IMR-90 (cell line): ENCODE data around the gene ATG14. TPM values are rescaled to one million over a fixed set of nuclear protein-coding genes. Genes with fewer than 3 reads are reported as not detected.

Experiments
- ATAC-seq: fragments of 200-7000 bp; cut with Tn5 transposase; 2 replicates; pipeline ENCODE4 v1.9.1; 2020; ENCODE audit warnings: low read depth, mild to moderate bottlenecking, moderate library complexity
- BruUV-seq: library from RNA; stranded (reverse); fragments of 400-500 nt; replicated peaks from 2 replicates; lab custom pipeline; 2021; lab: Mats Ljungman, UMichigan
- CTCF ChIA-PET: fragments of 300-600 bp; formaldehyde crosslinking; extraction: SDS; loops from one replicate; lab custom pipeline; 2021; ENCODE audit warnings: antibody characterized with exemption; lab: Yijun Ruan, JAX
- POLR2A ChIA-PET: fragments of 300-600 bp; sonication (Branson Sonifier 250); formaldehyde crosslinking; loops from one replicate; lab custom pipeline; 2022; ENCODE audit warnings: antibody characterized with exemption; ENCODE audit not compliant: unreplicated experiment; lab: Charles Lee
- DNase-seq: peaks from one replicate; pipeline ENCODE4 v3.0.0; 2013
- H2AFZ ChIP-seq: replicated peaks from 2 replicates; pipeline ENCODE3; 2013; ENCODE audit warnings: low read length, mild to moderate bottlenecking; ENCODE audit not compliant: poor library complexity
- H2AK5ac ChIP-seq: 2 replicates; pipeline ENCODE4 v1.6.1; 2013; ENCODE audit warnings: low read depth, low read length, inconsistent platforms
- H2AK9ac ChIP-seq: replicated peaks from 2 replicates; pipeline ENCODE3; 2013; ENCODE audit warnings: mild to moderate bottlenecking, low read depth, low read length, moderate library complexity; ENCODE audit not compliant: poor library complexity
- H2BK120ac ChIP-seq: 2 replicates; pipeline ENCODE4 v1.6.1; 2013; ENCODE audit warnings: low read depth, low read length, inconsistent platforms
- H2BK15ac ChIP-seq: 3 replicates; pipeline ENCODE4 v1.6.1; 2013; ENCODE audit warnings: low read depth, low read length, inconsistent platforms
- H2BK20ac ChIP-seq: 2 replicates; pipeline ENCODE4 v1.6.1; 2013; ENCODE audit warnings: low read depth, mild to moderate bottlenecking, inconsistent platforms, low read length, moderate library complexity
- H2BK5ac ChIP-seq: 2 replicates; pipeline ENCODE4 v1.6.1; 2013; ENCODE audit warnings: mild to moderate bottlenecking, low read depth, low read length, inconsistent platforms; ENCODE audit not compliant: poor library complexity, severe bottlenecking
- H3K14ac ChIP-seq: replicated peaks from 2 replicates; pipeline ENCODE4 v1.6.1; 2013; ENCODE audit warnings: low read depth, low read length, inconsistent platforms
- H3K18ac ChIP-seq: 2 replicates; pipeline ENCODE4 v1.6.1; 2013; ENCODE audit warnings: low read depth, low read length, control low read depth
- H3K23ac ChIP-seq: 2 replicates; pipeline ENCODE4 v1.6.1; 2013; ENCODE audit warnings: low read depth, low read length, inconsistent platforms
- H3K27ac ChIP-seq: 2 replicates; pipeline ENCODE4 v1.5.1; 2013; ENCODE audit warnings: mild to moderate bottlenecking, control low read depth, low read length; ENCODE audit not compliant: insufficient read depth
- H3K27me3 ChIP-seq: 2 replicates; pipeline ENCODE4 v1.6.1; 2013; ENCODE audit warnings: low read length; ENCODE audit not compliant: control insufficient read depth, insufficient read depth
- H3K36me3 ChIP-seq: 2 replicates; pipeline ENCODE4 v1.6.1; 2013; ENCODE audit warnings: low read length, mixed read lengths; ENCODE audit not compliant: control insufficient read depth, insufficient read depth
- H3K4ac ChIP-seq: 2 replicates; pipeline ENCODE4 v1.6.1; 2013; ENCODE audit warnings: low read depth, low read length, inconsistent platforms
- H3K4me1 ChIP-seq: 2 replicates; pipeline ENCODE4 v1.6.1; 2013; ENCODE audit warnings: low read length, mixed read lengths; ENCODE audit not compliant: control insufficient read depth, insufficient read depth
- H3K4me2 ChIP-seq: 2 replicates; pipeline ENCODE4 v1.6.1; 2013; ENCODE audit warnings: low read depth, mild to moderate bottlenecking, control low read depth, low read length, moderate library complexity
- H3K4me3 ChIP-seq: 2 replicates; pipeline ENCODE4 v1.5.1; 2013; ENCODE audit warnings: low read depth, mild to moderate bottlenecking, control low read depth, low read length, moderate library complexity; ENCODE audit not compliant: insufficient read depth
- H3K56ac ChIP-seq: 2 replicates; pipeline ENCODE4 v1.6.1; 2013; ENCODE audit warnings: low read length, inconsistent platforms; ENCODE audit not compliant: insufficient read depth; ENCODE audit errors: extremely low read depth
- H3K79me1 ChIP-seq, 2 experiments: 2 replicates each; pipeline ENCODE4 v1.6.1; 2013; ENCODE audit warnings: low read length in 2 of 2, inconsistent platforms in 1 of 2, low read depth in 1 of 2
- H3K9ac ChIP-seq: 2 replicates; pipeline ENCODE4 v1.6.1; 2013; ENCODE audit warnings: low read depth, low read length, control low read depth
- H3K9me1 ChIP-seq: 2 replicates; pipeline ENCODE4 v1.6.1; 2013; ENCODE audit warnings: low read length, inconsistent platforms; ENCODE audit not compliant: insufficient read depth
- H3K9me3 ChIP-seq: 2 replicates; pipeline ENCODE4 v1.6.1; 2013; ENCODE audit warnings: low read length; ENCODE audit not compliant: control insufficient read depth, insufficient read depth
- H4K20me1 ChIP-seq: 2 replicates; pipeline ENCODE4 v1.6.1; 2013; ENCODE audit warnings: low read length, inconsistent platforms; ENCODE audit not compliant: insufficient read depth
- H4K5ac ChIP-seq: 2 replicates; pipeline ENCODE4 v1.6.1; 2013; ENCODE audit warnings: mild to moderate bottlenecking, low read depth, low read length, control low read depth
- H4K8ac ChIP-seq, 2 experiments: 2 replicates each; pipeline ENCODE4 v1.6.1; 2013; ENCODE audit warnings: low read depth in 2 of 2, low read length in 2 of 2, control low read depth in 1 of 2, inconsistent platforms in 1 of 2
- H4K91ac ChIP-seq: 2 replicates; pipeline ENCODE4 v1.6.1; 2013; ENCODE audit warnings: low read depth, low read length, inconsistent platforms; ENCODE audit not compliant: insufficient read depth
- BHLHE40 ChIP-seq: fragments of 150-350 bp; IDR thresholded peaks from 2 replicates; pipeline ENCODE4 v1.6.1; 2016; ENCODE audit warnings: mild to moderate bottlenecking, low read depth, low read length
- CHD1 ChIP-seq: IDR thresholded peaks from 2 replicates; pipeline ENCODE4 v1.6.1; 2012; ENCODE audit warnings: low read depth, low read length, improper control_type of control experiment
- ELK1 ChIP-seq: fragments of 150-350 bp; IDR thresholded peaks from 2 replicates; pipeline ENCODE4 v1.6.1; 2016; ENCODE audit warnings: low read depth, mild to moderate bottlenecking, low read length, moderate library complexity, borderline replicate concordance
- FOS ChIP-seq: fragments of 150-350 bp; IDR thresholded peaks from 2 replicates; pipeline ENCODE4 v1.6.1; 2016; ENCODE audit warnings: low read depth, low read length
- MAFK ChIP-seq: IDR thresholded peaks from 2 replicates; pipeline ENCODE4 v1.6.1; 2012; ENCODE audit warnings: low read depth, low read length, improper control_type of control experiment
- MAZ ChIP-seq: IDR thresholded peaks from 2 replicates; pipeline ENCODE4 v1.6.1; 2012; ENCODE audit warnings: low read depth, mild to moderate bottlenecking, low read length, improper control_type of control experiment, moderate library complexity, borderline replicate concordance
- MXI1 ChIP-seq: IDR thresholded peaks from 2 replicates; pipeline ENCODE4 v1.6.1; 2012; ENCODE audit warnings: low read depth, mild to moderate bottlenecking, low read length, moderate library complexity, borderline replicate concordance
- NFE2L2 ChIP-seq: fragments of 150-350 bp; IDR thresholded peaks from 2 replicates; pipeline ENCODE4 v1.6.1; 2016; ENCODE audit warnings: low read depth, mild to moderate bottlenecking, low read length
- RAD21 ChIP-seq: IDR thresholded peaks from 2 replicates; pipeline ENCODE4 v1.6.1; 2012; ENCODE audit warnings: low read length, improper control_type of control experiment
- RCOR1 ChIP-seq: IDR thresholded peaks from 2 replicates; pipeline ENCODE4 v1.6.1; 2012; ENCODE audit warnings: mild to moderate bottlenecking, low read length, improper control_type of control experiment; ENCODE audit not compliant: insufficient replicate concordance
- RFX5 ChIP-seq: IDR thresholded peaks from 2 replicates; pipeline ENCODE4 v1.8.0; 2012; ENCODE audit warnings: low read depth, mild to moderate bottlenecking, low read length, moderate library complexity
- SMC3 ChIP-seq: fragments of 150-350 bp; IDR thresholded peaks from 2 replicates; pipeline ENCODE4 v1.6.1; 2016; ENCODE audit warnings: low read depth, mild to moderate bottlenecking, antibody characterized with exemption, low read length, moderate library complexity
- USF2 ChIP-seq: fragments of 150-350 bp; IDR thresholded peaks from 2 replicates; pipeline ENCODE4 v1.6.1; 2017; ENCODE audit warnings: mild to moderate bottlenecking, antibody characterized with exemption, low read length, low read depth
- WGBS, 2 experiments: methylation state at CpG; one replicate each; pipeline versions ENCODE4 v1.1.5 to v1.1.7; 2013; ENCODE audit warnings: missing lambda C conversion rate in 2 of 2; ENCODE audit not compliant: insufficient read length in 1 of 2; ENCODE audit errors: extremely low coverage in 2 of 2; 5-methylcytosine and 5-hydroxymethylcytosine counted together
- dilution Hi-C: fragments of 300-500 bp; cut with HindIII; formaldehyde crosslinking; loops from one replicate; pipeline ENCODE4 v1.14.3; 2018; ENCODE audit warnings: low sequenced_read_pairs; ENCODE audit not compliant: unreplicated experiment
- in situ Hi-C: fragments of 300-500 bp; cut with MboI; formaldehyde crosslinking; loops from 3 replicates; pipeline ENCODE4 v1.14.3; 2019; ENCODE audit warnings: low sequenced_read_pairs, inconsistent platforms, mixed read lengths
- intact Hi-C: fragments of 100-400 bp; cut with micrococcal nuclease; formaldehyde crosslinking; loops from 2 replicates; pipeline ENCODE4 v1.10.0; 2022
- polyA plus RNA-seq, 3 experiments: library from polyadenylated mRNA; depleted of rRNA; stranded (reverse); fragments of >200 nt; gene quantifications; 2 replicates each; pipeline ENCODE4 v1.2.3, GENCODE V29; 2012; ENCODE audit warnings: low replicate concordance in 1 of 3
- total RNA-seq: library from RNA; depleted of rRNA; stranded (reverse); fragments of >200 nt; gene quantifications from 2 replicates; pipeline ENCODE4 v1.2.3, GENCODE V29; 2012

ATG14 gene
- total and polyA plus RNA-seq, 2 of the 4 experiments (the other 2 are of a cell fraction): 5.0 to 12.4 TPM

- Histone ChIP-seq H2BK120ac (no peak overlapping the region), H3K27me3 (peaks cover 12% of the 10 kb centered on the region), H4K20me1 (no peaks in the 10 kb centered on the region), H3K9me1 (no peaks in the 10 kb centered on the region), H3K18ac (no peak overlapping the region), H2BK20ac (no peak overlapping the region), H4K5ac (no peak overlapping the region), H3K56ac (no peak overlapping the region), H4K8ac (no peak overlapping the region), H3K4me2 (no peak overlapping the region), H3K23ac (no peak overlapping the region), H3K79me1 (no peaks in the 10 kb centered on the region), H3K27ac (no peak overlapping the region), H3K4ac (no peak overlapping the region), H2AK5ac (no peak overlapping the region), H2BK15ac (no peak overlapping the region), H2AFZ (no peak overlapping the region), H3K9ac (no peak overlapping the region), H3K9me3 (no peaks in the 10 kb centered on the region), H4K91ac (no peak overlapping the region), H2AK9ac (no peak overlapping the region), H3K36me3 (no peaks in the 10 kb centered on the region), H3K4me3 (no peak overlapping the region), H3K4me1 (no peaks in the 10 kb centered on the region), H2BK5ac (no peak overlapping the region), H3K14ac (no peak overlapping the region)
- no peak for ATAC-seq
- ChIA-PET CTCF (interaction anchor here (1.0 to 1.7 kb wide), 2 partner anchors 12 to 18 kb away, joined by 6 to 12 read pairs; no protein-coding TSS in a partner anchor), POLR2A (no interaction called here)
- WGBS, 2 experiments: 92% methylated on average over 2 of the region's 6 CpGs; no CpG with 5 or more reads in 1 of the 2 experiments
- dilution Hi-C loops (no loop called here), in situ Hi-C loops (loop anchor here (5.0 to 25.0 kb wide), 2 partner anchors 222 to 903 kb away; no protein-coding TSS in a partner anchor), intact Hi-C loops (loop anchor here (5.0 to 10.0 kb wide), 2 partner anchors 342 to 681 kb away; partner anchors contain the start of gene PELI2)
- DNase-seq: no peak
- BruUV-seq: no TSS peak
- TF ChIP-seq RAD21: no peak
- no peak for TF ChIP-seq RFX5
- no peak for TF ChIP-seq NFE2L2
- no peak for TF ChIP-seq CHD1
- TF ChIP-seq SMC3: no peak
- TF ChIP-seq ELK1: no peak
- no peak for TF ChIP-seq MAZ
- no peak for TF ChIP-seq BHLHE40
- TF ChIP-seq FOS: no peak
- no peak for TF ChIP-seq RCOR1
- TF ChIP-seq MXI1: no peak
- TF ChIP-seq MAFK: no peak
- TF ChIP-seq USF2: no peak
Measured at GRCh38 chr14:55433880-55434804, 22.5 kb upstream of the ATG14 start.
